HepG2 (cell line): ENCODE measurements around the gene IGFN1. TPM values are rescaled to one million over a fixed set of nuclear protein-coding genes. Genes with fewer than 3 reads are reported as not detected.

ENCODE experiments used
- ARNT2 ChIP-seq: sonication (generic); formaldehyde crosslinking; IDR thresholded peaks from 2 replicates; pipeline ENCODE4 v1.8.0; 2022; ENCODE audit warnings: mild to moderate bottlenecking, low read depth, missing genetic modification reagents, moderate library complexity
- CREBL2 ChIP-seq: sonication (generic); formaldehyde crosslinking; IDR thresholded peaks from 2 replicates; pipeline ENCODE4 v1.8.1; 2023; ENCODE audit warnings: missing genetic modification reagents, mild to moderate bottlenecking, borderline replicate concordance
- ELF3 ChIP-seq: IDR thresholded peaks from 2 replicates; pipeline ENCODE4 v1.6.1; 2016; ENCODE audit warnings: missing genetic modification reagents, missing compliant biosample characterization
- FOXA1 ChIP-seq, 2 experiments: fragments of 450-650 bp in 1 of 2; sonication (generic) in 1 of 2; formaldehyde crosslinking in 1 of 2; IDR thresholded peaks; 2 replicates each; pipeline versions ENCODE4 v1.4.0 to v1.6.1; 2016 to 2020; ENCODE audit warnings: missing genetic modification reagents in 1 of 2
- FOXC1 ChIP-seq: sonication (generic); formaldehyde crosslinking; IDR thresholded peaks from 2 replicates; pipeline ENCODE4 v1.8.0; 2022; ENCODE audit warnings: mild to moderate bottlenecking, missing genetic modification reagents, borderline replicate concordance
- FOXJ3 ChIP-seq: sonication (generic); formaldehyde crosslinking; IDR thresholded peaks from 2 replicates; pipeline ENCODE4 v1.4.0; 2020; ENCODE audit warnings: missing genetic modification reagents, mild to moderate bottlenecking, borderline replicate concordance
- FOXO1 ChIP-seq: sonication (generic); formaldehyde crosslinking; IDR thresholded peaks from 2 replicates; pipeline ENCODE4 v1.4.0; 2020; ENCODE audit warnings: missing genetic modification reagents
- GTF2F1 ChIP-seq: fragments of 150-350 bp; IDR thresholded peaks from 2 replicates; pipeline ENCODE4 v1.6.1; 2014; ENCODE audit warnings: low read length
- IKZF4 ChIP-seq: sonication (generic); formaldehyde crosslinking; IDR thresholded peaks from 2 replicates; pipeline ENCODE4 v1.5.1; 2020; ENCODE audit warnings: borderline replicate concordance, mild to moderate bottlenecking, low read depth, missing genetic modification reagents; ENCODE audit errors: not compliant biosample characterization
- KDM5B ChIP-seq: sonication (generic); formaldehyde crosslinking; IDR thresholded peaks from 2 replicates; pipeline ENCODE4 v1.4.0; 2020; ENCODE audit warnings: missing genetic modification reagents, mild to moderate bottlenecking, borderline replicate concordance
- MAX ChIP-seq: IDR thresholded peaks from 2 replicates; pipeline ENCODE4 v1.6.1; 2012; ENCODE audit warnings: inconsistent platforms
- MXI1 ChIP-seq: IDR thresholded peaks from 3 replicates; pipeline ENCODE4 v1.6.1; 2012; ENCODE audit warnings: low read depth, low read length, inconsistent platforms, borderline replicate concordance
- NR2F2 ChIP-seq: IDR thresholded peaks from 2 replicates; pipeline ENCODE4 v1.6.1; 2012; ENCODE audit warnings: low read depth, inconsistent platforms, borderline replicate concordance
- RAD21 ChIP-seq: fragments of 450-650 bp; formaldehyde crosslinking; IDR thresholded peaks from 2 replicates; pipeline ENCODE4 v1.5.0; 2020; ENCODE audit warnings: mild to moderate bottlenecking
- SMC3 ChIP-seq: IDR thresholded peaks from 2 replicates; pipeline ENCODE4 v1.6.1; 2011; ENCODE audit warnings: low read length, improper control_type of control experiment
- STAG1 ChIP-seq: sonication (generic); formaldehyde crosslinking; IDR thresholded peaks from 2 replicates; pipeline ENCODE4 v1.4.0; 2020; ENCODE audit warnings: missing genetic modification reagents
- THAP9 ChIP-seq: sonication (generic); formaldehyde crosslinking; IDR thresholded peaks from 2 replicates; pipeline ENCODE4; 2020; ENCODE audit warnings: missing genetic modification reagents, mild to moderate bottlenecking, borderline replicate concordance
- ZBTB14 ChIP-seq: sonication (generic); formaldehyde crosslinking; IDR thresholded peaks from 2 replicates; pipeline ENCODE4 v1.4.0; 2020; ENCODE audit warnings: missing genetic modification reagents
- ZFP36L2 ChIP-seq: sonication (generic); formaldehyde crosslinking; IDR thresholded peaks from 2 replicates; pipeline ENCODE4 v1.4.0; 2020; ENCODE audit warnings: missing genetic modification reagents
- ZNF280B ChIP-seq: sonication (generic); formaldehyde crosslinking; IDR thresholded peaks from 2 replicates; pipeline ENCODE4 v1.5.0; 2020; ENCODE audit warnings: missing genetic modification reagents, mild to moderate bottlenecking, borderline replicate concordance
- ZNF326 ChIP-seq: sonication (generic); formaldehyde crosslinking; IDR thresholded peaks from 2 replicates; pipeline ENCODE4 v1.4.0; 2020; ENCODE audit warnings: missing genetic modification reagents, borderline replicate concordance
- ZNF337 ChIP-seq: sonication (generic); formaldehyde crosslinking; IDR thresholded peaks from 2 replicates; pipeline ENCODE4 v1.5.1; 2020; ENCODE audit warnings: missing genetic modification reagents, low read depth, mild to moderate bottlenecking, borderline replicate concordance
- ZNF34 ChIP-seq: sonication (generic); formaldehyde crosslinking; IDR thresholded peaks from 2 replicates; pipeline ENCODE4 v1.4.0; 2020; ENCODE audit warnings: mild to moderate bottlenecking, missing genetic modification reagents, borderline replicate concordance
- ZNF501 ChIP-seq: sonication (generic); formaldehyde crosslinking; IDR thresholded peaks from 2 replicates; pipeline ENCODE4 v1.5.1; 2020; ENCODE audit warnings: mild to moderate bottlenecking, moderate library complexity, missing genetic modification reagents
- ZNF83 ChIP-seq: sonication (generic); formaldehyde crosslinking; IDR thresholded peaks from 2 replicates; pipeline ENCODE4 v1.4.0; 2020; ENCODE audit warnings: missing genetic modification reagents, mild to moderate bottlenecking, borderline replicate concordance
- ZSCAN25 ChIP-seq: sonication (generic); formaldehyde crosslinking; IDR thresholded peaks from 2 replicates; pipeline ENCODE4 v1.8.0; 2022; ENCODE audit warnings: mild to moderate bottlenecking, missing genetic modification reagents
- polyA plus RNA-seq, 8 experiments: library from polyadenylated mRNA; depleted of rRNA in 3 of 8; stranded (reverse) in 7 of 8; unstranded in 1 of 8; fragments of >200 nt; fragmentation: Illumina TruSeq in 4 of 8; extraction: Trizol in 4 of 8; gene quantifications; 2 replicates each; pipeline versions ENCODE4 v1.2.1 to v1.2.3, GENCODE V29; 2011 to 2016; ENCODE audit warnings: low read depth in 4 of 8, missing spikeins in 1 of 8, mixed read lengths in 1 of 8; ENCODE audit not compliant: insufficient read depth in 1 of 8
- total RNA-seq, 5 experiments: library from RNA; depleted of rRNA; stranded (reverse); fragments of >200 nt; fragmentation: Illumina TruSeq; extraction: Trizol; gene quantifications; 2 replicates each; pipeline ENCODE4 v1.2.3, GENCODE V29; 2016; ENCODE audit warnings: low read depth in 1 of 5

The IGFN1 gene
- total and polyA plus RNA-seq, 2 of the 13 experiments (the other 11 are each of a cell fraction or from before 2014, with no cell fraction given), result 0.04 to 0.05 TPM

GRCh38 chr1:201149400-201149799 lies 41.2 kb upstream of the IGFN1 start (continued):
- TF ChIP-seq ZBTB14 (CRISPR knock-in tag), result no peak
- no peak for TF ChIP-seq ZNF337 (CRISPR knock-in tag)
- TF ChIP-seq STAG1, result peak; percentile 72
- peak; percentile 73; the same call in 1 of the 2 replicates for TF ChIP-seq FOXJ3 (CRISPR knock-in tag)
- TF ChIP-seq ZNF326 (CRISPR knock-in tag), result no peak
- TF ChIP-seq THAP9 (CRISPR knock-in tag), result no peak
- TF ChIP-seq MXI1, result no peak
- TF ChIP-seq CREBL2 (CRISPR knock-in tag), result no peak
- no peak for TF ChIP-seq ZNF501
- TF ChIP-seq RAD21 (CRISPR knock-in tag), result peak; percentile 70
- no peak for TF ChIP-seq ZFP36L2 (CRISPR knock-in tag)
- TF ChIP-seq FOXA1 (IDR thresholded peaks at IDR 0.05), result no peak
- peak; percentile 73 for TF ChIP-seq FOXA1 (CRISPR knock-in tag; IDR thresholded peaks at IDR 0.05)
- no peak for TF ChIP-seq IKZF4 (CRISPR knock-in tag)
- no peak for TF ChIP-seq FOXC1 (CRISPR knock-in tag)
- TF ChIP-seq FOXO1 (CRISPR knock-in tag), result 0 out of 2 replicates have a peak, but pooled peaks have one; percentile 17
- peak; percentile 93 for TF ChIP-seq SMC3
- no peak for TF ChIP-seq KDM5B (CRISPR knock-in tag)
- no peak for TF ChIP-seq ZNF34 (CRISPR knock-in tag)
- TF ChIP-seq ELF3, result no peak
- no peak for TF ChIP-seq ZSCAN25 (CRISPR knock-in tag)
- TF ChIP-seq ZNF83 (CRISPR knock-in tag), result no peak
- no peak for TF ChIP-seq GTF2F1
- TF ChIP-seq MAX, result 0 out of 2 replicates have a peak, but pooled peaks have one; percentile 20
- no peak for TF ChIP-seq NR2F2
- TF ChIP-seq ARNT2 (CRISPR knock-in tag), result no peak
- no peak for TF ChIP-seq ZNF280B (CRISPR knock-in tag)
